Lower leg skin (tissue), 3 donors: ENCODE data around the gene C4BPA.

Experiments
- POLR2A ChIP-seq, 2 donors: fragments of 450-650 bp; IDR thresholded peaks; one replicate each; pipeline ENCODE4 v1.6.1; 2016 to 2017; ENCODE audit warnings: antibody characterized with exemption in 2 of 2, mild to moderate bottlenecking in 1 of 2, moderate library complexity in 1 of 2
- TF ChIP-seq, protein P1 (sequence below), 3 donors: fragments of 450-650 bp; IDR thresholded peaks; one replicate each; pipeline ENCODE4 v1.5.1; 2016; ENCODE audit warnings: antibody characterized with exemption in 3 of 3, mild to moderate bottlenecking in 3 of 3, moderate library complexity in 2 of 3

GRCh38 chr1:207067185-207067584 lies 36.8 kb upstream of the C4BPA start:
- TF ChIP-seq POLR2A (IDR thresholded peaks at IDR 0.05): no peak
- TF ChIP-seq, protein P1, sequence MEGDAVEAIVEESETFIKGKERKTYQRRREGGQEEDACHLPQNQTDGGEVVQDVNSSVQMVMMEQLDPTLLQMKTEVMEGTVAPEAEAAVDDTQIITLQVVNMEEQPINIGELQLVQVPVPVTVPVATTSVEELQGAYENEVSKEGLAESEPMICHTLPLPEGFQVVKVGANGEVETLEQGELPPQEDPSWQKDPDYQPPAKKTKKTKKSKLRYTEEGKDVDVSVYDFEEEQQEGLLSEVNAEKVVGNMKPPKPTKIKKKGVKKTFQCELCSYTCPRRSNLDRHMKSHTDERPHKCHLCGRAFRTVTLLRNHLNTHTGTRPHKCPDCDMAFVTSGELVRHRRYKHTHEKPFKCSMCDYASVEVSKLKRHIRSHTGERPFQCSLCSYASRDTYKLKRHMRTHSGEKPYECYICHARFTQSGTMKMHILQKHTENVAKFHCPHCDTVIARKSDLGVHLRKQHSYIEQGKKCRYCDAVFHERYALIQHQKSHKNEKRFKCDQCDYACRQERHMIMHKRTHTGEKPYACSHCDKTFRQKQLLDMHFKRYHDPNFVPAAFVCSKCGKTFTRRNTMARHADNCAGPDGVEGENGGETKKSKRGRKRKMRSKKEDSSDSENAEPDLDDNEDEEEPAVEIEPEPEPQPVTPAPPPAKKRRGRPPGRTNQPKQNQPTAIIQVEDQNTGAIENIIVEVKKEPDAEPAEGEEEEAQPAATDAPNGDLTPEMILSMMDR (IDR thresholded peaks at IDR 0.05): no peak
